Aortic smooth muscle cell (primary cell): Measurements from ENCODE around the gene LYZL1. TPM values are rescaled to one million over a fixed set of nuclear protein-coding genes. Genes with fewer than 3 reads are reported as not detected.

Source experiments
- total RNA-seq: library from RNA; depleted of rRNA; stranded (reverse); fragments of >200 nt; gene quantifications from 2 replicates; pipeline ENCODE4 v1.2.3, GENCODE V29; 2014

Gene LYZL1
- total RNA-seq: not detected in 2 replicates

GRCh38 chr10:29288906-29289305 is at the start of gene LYZL1:
LYZL1 (plus strand) TSS chr10:29289070; CDS start chr10:29291868, 2,798 bp downstream.

